K562 (cell line): ENCODE measurements around the gene DNAH10. TPM values are rescaled to one million over a fixed set of nuclear protein-coding genes. Genes with fewer than 3 reads are reported as not detected.

Experiments used
- ATAC-seq: fragments of 200-7000 bp; cut with Tn5 transposase; 3 replicates; pipeline ENCODE4 v1.9.1; 2020; ENCODE audit warnings: moderate library complexity
- BruUV-seq: library from RNA; stranded (reverse); fragments of 400-500 nt; replicated peaks from 2 replicates; lab custom pipeline; 2021; lab: Mats Ljungman, UMichigan
- CTCF ChIA-PET: fragments of 300-600 bp; formaldehyde crosslinking; extraction: SDS; loops from one replicate; lab custom pipeline; 2021; ENCODE audit warnings: low intra/inter-chr PET ratio; lab: Yijun Ruan, JAX
- POLR2A ChIA-PET: fragments of 300-600, 350-650 bp; sonication (Branson Sonifier 250); formaldehyde crosslinking; extraction: SDS; loops from one replicate; lab custom pipeline; 2021; ENCODE audit warnings: antibody characterized with exemption, inconsistent platforms; lab: Yijun Ruan, JAX
- DNase-seq, 4 experiments: peaks; one replicate each; pipeline versions ENCODE4 v3.0.0 to v3.0.0-alpha.2; 2011 to 2018; ENCODE audit warnings: low spot score in 3 of 4, mixed read lengths in 3 of 4; ENCODE audit errors: extremely low read depth in 1 of 4
- FAIRE-seq: peaks from 2 replicates; lab custom pipeline; 2011; peaks lifted over from hg19 to GRCh38; lab: Jason Lieb, UNC
- H2AFZ ChIP-seq: 2 replicates; pipeline ENCODE4 v1.6.0; 2011; ENCODE audit warnings: low read depth, low read length, control low read depth, inconsistent platforms
- H3K27ac ChIP-seq: fragments of 200-600 bp; 3 replicates; pipeline ENCODE4 v1.8.0; 2011; ENCODE audit warnings: low read depth, mild to moderate bottlenecking, control low read depth, inconsistent platforms, low read length, moderate library complexity, mixed read lengths; ENCODE audit errors: extremely low read depth
- H3K27me3 ChIP-seq, 2 experiments: fragments of 300-600 bp in 1 of 2; 2 replicates in 1 of 2; 3 replicates in 1 of 2; pipeline versions ENCODE4 v1.6.0 to v1.8.0; 2011; ENCODE audit warnings: inconsistent platforms in 2 of 2, low read length in 2 of 2, mild to moderate bottlenecking in 1 of 2, mixed read lengths in 1 of 2, moderate library complexity in 1 of 2; ENCODE audit not compliant: control insufficient read depth in 2 of 2, insufficient read depth in 2 of 2
- H3K36me3 ChIP-seq: fragments of 300-600 bp; 3 replicates; pipeline ENCODE4 v1.8.0; 2011; ENCODE audit warnings: mild to moderate bottlenecking, low read length, inconsistent platforms; ENCODE audit not compliant: control insufficient read depth, insufficient read depth
- H3K4me1 ChIP-seq, 2 experiments: fragments of 200-600 bp in 1 of 2; replicated peaks in 1 of 2; 2 replicates in 1 of 2; 3 replicates in 1 of 2; pipeline versions ENCODE4 v1.5.1 to v1.8.0; 2011; ENCODE audit warnings: inconsistent platforms in 2 of 2, low read length in 2 of 2, mild to moderate bottlenecking in 1 of 2, mixed read lengths in 1 of 2, moderate library complexity in 1 of 2; ENCODE audit not compliant: control insufficient read depth in 2 of 2, insufficient read depth in 2 of 2
- H3K4me2 ChIP-seq: 2 replicates; pipeline ENCODE4 v1.6.1; 2011; ENCODE audit warnings: low read length, control low read depth, inconsistent platforms, mixed read lengths; ENCODE audit not compliant: insufficient read depth
- H3K4me3 ChIP-seq: fragments of 200-600 bp; sonication (generic), shearing (Covaris generic); 2 replicates; pipeline ENCODE4 v1.5.1; 2016; ENCODE audit warnings: control low read depth, inconsistent platforms
- H3K79me2 ChIP-seq: fragments of 200-600 bp; 3 replicates; pipeline ENCODE4 v1.8.0; 2011; ENCODE audit warnings: low read length, inconsistent platforms; ENCODE audit not compliant: control insufficient read depth, insufficient read depth
- H3K9ac ChIP-seq, 2 experiments: 2 replicates each; pipeline versions ENCODE4 v1.6.0 to v1.6.1; 2011; ENCODE audit warnings: low read depth in 2 of 2, low read length in 2 of 2, control low read depth in 1 of 2, inconsistent platforms in 1 of 2, mild to moderate bottlenecking in 1 of 2, mixed read lengths in 1 of 2; ENCODE audit not compliant: insufficient read depth in 1 of 2
- H3K9me1 ChIP-seq: one replicate; pipeline ENCODE4 v1.6.0; 2011; ENCODE audit warnings: inconsistent platforms, mild to moderate bottlenecking, low read length, moderate library complexity; ENCODE audit not compliant: control insufficient read depth, insufficient read depth
- H3K9me3 ChIP-seq: replicated peaks from 2 replicates; pipeline ENCODE4 v1.5.1; 2011; ENCODE audit warnings: low read depth, low read length, inconsistent platforms; ENCODE audit not compliant: control insufficient read depth, insufficient read depth
- H4K20me1 ChIP-seq: replicated peaks from 2 replicates; pipeline ENCODE4 v1.6.1; 2011; ENCODE audit warnings: low read length, inconsistent platforms, mixed read lengths; ENCODE audit not compliant: control insufficient read depth, insufficient read depth
- NONO ChIP-seq, 2 experiments: fragments of 200-400 bp in 1 of 2; fragments of 450-650 bp in 1 of 2; formaldehyde crosslinking in 1 of 2; IDR thresholded peaks; 2 replicates each; pipeline ENCODE4 v1.6.1; 2017; ENCODE audit warnings: low read depth in 2 of 2, mild to moderate bottlenecking in 2 of 2, moderate library complexity in 2 of 2, low read length in 1 of 2
- RNF219 ChIP-seq: fragments of 250-450 bp; sonication (Bioruptor Pico); IDR thresholded peaks from 2 replicates; pipeline ENCODE4 v1.5.0; 2022; ENCODE audit warnings: mild to moderate bottlenecking
- TGIF2 ChIP-seq: sonication (generic); formaldehyde crosslinking; IDR thresholded peaks from 2 replicates; pipeline ENCODE4 v1.8.1; 2022; ENCODE audit warnings: mild to moderate bottlenecking, missing genetic modification reagents, moderate library complexity
- ZBTB33 ChIP-seq: sonication (generic); formaldehyde crosslinking; IDR thresholded peaks from 2 replicates; pipeline ENCODE4 v1.8.1; 2023; ENCODE audit warnings: mild to moderate bottlenecking, missing genetic modification reagents
- ZNF589 ChIP-seq: fragments of 200-800 bp; sonication (Bioruptor generic); IDR thresholded peaks from 2 replicates; pipeline ENCODE4 v1.6.1; 2016; ENCODE audit warnings: low read depth, missing genetic modification characterization, missing compliant biosample characterization
- WGBS: fragments of 100-300 bp; shearing (Covaris generic); methylation state at CpG from one replicate; pipeline ENCODE4 v1.1.6; 2016; ENCODE audit warnings: low coverage, mixed read lengths; ENCODE audit not compliant: insufficient coverage; ENCODE audit errors: missing lambda C conversion rate; 5-methylcytosine and 5-hydroxymethylcytosine counted together
- in situ Hi-C: fragments of 300-500 bp; cut with MboI; formaldehyde crosslinking; loops from 4 replicates; pipeline ENCODE4 v1.15.0; 2018; ENCODE audit warnings: inconsistent platforms, mixed read lengths
- intact Hi-C: fragments of 100-400 bp; cut with micrococcal nuclease; formaldehyde crosslinking; loops from 2 replicates; pipeline ENCODE4 v1.14.2; 2022
- polyA plus RNA-seq, 8 experiments: library from polyadenylated mRNA; depleted of rRNA in 4 of 8; stranded (reverse) in 5 of 8; unstranded in 3 of 8; fragments of >200 nt; fragmentation: Nextera tagmentation in 2 of 8; fragmentation: Illumina TruSeq in 1 of 8; extraction: Ambion mirVana in 2 of 8; extraction: Trizol in 1 of 8; gene quantifications; 2 replicates each; pipeline versions ENCODE4 v1.2.1 to v1.2.3, GENCODE V29; 2011 to 2014; ENCODE audit warnings: inconsistent platforms in 1 of 8, missing spikeins in 1 of 8
- total RNA-seq, 7 experiments: library from RNA; depleted of rRNA in 6 of 7; stranded (reverse); fragments of >200 nt in 6 of 7; fragmentation: Illumina TruSeq in 2 of 7; extraction: Trizol in 2 of 7; gene quantifications; 2 replicates each; pipeline versions ENCODE4 v1.2.1 to v1.2.3, GENCODE V29; 2011 to 2021; ENCODE audit warnings: low replicate concordance in 1 of 7

Gene DNAH10
- total and polyA plus RNA-seq, 9 of the 15 experiments (the other 6 are each of a cell fraction or from before 2014, with no cell fraction given): 0.01 to 0.06 (median 0.04) TPM; not detected in 1

GRCh38 chr12:123856681-123857080, 94.6 kb downstream of the DNAH10 start:
- H2AFZ ChIP-seq: no peak overlapping the region
- no peaks in the 10 kb centered on the region for H3K79me2 ChIP-seq
- no peaks in the 10 kb centered on the region for H3K9me1 ChIP-seq
- intact Hi-C loops (no loop called here), in situ Hi-C loops (no loop called here)
- WGBS: 25% methylated on average over 1 of the region's 1 CpG
- no peak overlapping the region for H3K27ac ChIP-seq
- peaks cover 4 to 6% of the 10 kb centered on the region in 2 experiments; a peak in 4 of 5 replicates for H3K4me1 ChIP-seq
- H3K9ac ChIP-seq: no peak overlapping the region
- ChIA-PET POLR2A (no interaction called here), CTCF (no interaction called here)
- H4K20me1 ChIP-seq: no peaks in the 10 kb centered on the region
- ATAC-seq (no peak), DNase-seq (no peak), FAIRE-seq (no peak)
- H3K4me2 ChIP-seq: no peak overlapping the region
- BruUV-seq: no TSS peak
- TF ChIP-seq NONO (IDR thresholded peaks at IDR 0.05; ENCODE audit: low read depth in 2 of 2, low read length in 1 of 2): no peak
- no peak for TF ChIP-seq RNF219 (CRISPR knock-in tag)
- TF ChIP-seq TGIF2 (CRISPR knock-in tag): no peak
- TF ChIP-seq ZNF589 (CRISPR knock-in tag): no peak
- TF ChIP-seq ZBTB33: no peak
- no peak overlapping the region for H3K4me3 ChIP-seq
- H3K9me3 ChIP-seq: no peaks in the 10 kb centered on the region
- H3K27me3 ChIP-seq: peaks cover 33 to 57% of the 10 kb centered on the region in 2 experiments; a peak in 4 of 5 replicates
- H3K36me3 ChIP-seq: no peaks in the 10 kb centered on the region
